Thyroid gland (tissue), 4 donors: ENCODE measurements around the gene BNIP5. TPM values are rescaled to one million over a fixed set of nuclear protein-coding genes. Genes with fewer than 3 reads are reported as not detected.

Source experiments
- DNase-seq, 2 donors: peaks; one replicate each; pipeline ENCODE4 v3.0.0-alpha.2; 2019
- H3K27ac ChIP-seq, 3 donors: fragments of 200-600 bp; sonication (generic); 1 replicate in 2 of 3; 2 replicates in 1 of 3; pipeline ENCODE4 v1.5.1; 2016 to 2019; ENCODE audit warnings: mild to moderate bottlenecking in 1 of 3, moderate library complexity in 1 of 3
- H3K27me3 ChIP-seq: fragments of 200-600 bp; sonication (generic); one replicate; pipeline ENCODE4 v1.5.1; 2019
- H3K36me3 ChIP-seq, 2 donors: fragments of 200-600 bp; sonication (generic); one replicate each; pipeline ENCODE4 v1.5.1; 2016 to 2019
- H3K4me1 ChIP-seq, 2 donors: fragments of 200-600 bp; sonication (generic); one replicate each; pipeline ENCODE4 v1.5.1; 2017 to 2019
- H3K4me3 ChIP-seq, 3 donors: fragments of 200-600 bp; sonication (generic); replicated peaks in 1 of 3; 1 replicate in 2 of 3; 2 replicates in 1 of 3; pipeline ENCODE4 v1.5.1; 2016; ENCODE audit warnings: mild to moderate bottlenecking in 1 of 3
- H3K9me3 ChIP-seq: fragments of 200-600 bp; sonication (generic); one replicate; pipeline ENCODE4 v1.5.1; 2017
- POLR2A ChIP-seq, 2 donors: fragments of 450-650 bp; IDR thresholded peaks; one replicate each; pipeline ENCODE4 v1.6.1; 2017; ENCODE audit warnings: antibody characterized with exemption in 2 of 2, mild to moderate bottlenecking in 2 of 2, moderate library complexity in 1 of 2
- WGBS, 2 donors: methylation state at CpG; one replicate each; pipeline ENCODE4 v1.1.5; 2017; 5-methylcytosine and 5-hydroxymethylcytosine counted together
- intact Hi-C: fragments of 100-400 bp; cut with DNase I; formaldehyde crosslinking; loops from one replicate; pipeline ENCODE4 v1.15.1; 2023
- total RNA-seq, 4 donors: library from RNA; depleted of rRNA; stranded (reverse); fragments of >200 nt; gene quantifications; one replicate each; pipeline ENCODE4 v1.2.3, GENCODE V29; 2016
- TF ChIP-seq, protein P1 (sequence below), 6 experiments: fragments of 200-600 bp in 3 of 6; fragments of 450-650 bp in 3 of 6; sonication (generic) in 3 of 6; IDR thresholded peaks; one replicate each; pipeline ENCODE4 v1.5.1; 2016 to 2019; ENCODE audit warnings: antibody characterized with exemption in 6 of 6, mild to moderate bottlenecking in 2 of 6, inconsistent platforms in 1 of 6, moderate library complexity in 1 of 6

The BNIP5 gene
- total RNA-seq, 4 donors from 2014 or later = not detected

DNA sequence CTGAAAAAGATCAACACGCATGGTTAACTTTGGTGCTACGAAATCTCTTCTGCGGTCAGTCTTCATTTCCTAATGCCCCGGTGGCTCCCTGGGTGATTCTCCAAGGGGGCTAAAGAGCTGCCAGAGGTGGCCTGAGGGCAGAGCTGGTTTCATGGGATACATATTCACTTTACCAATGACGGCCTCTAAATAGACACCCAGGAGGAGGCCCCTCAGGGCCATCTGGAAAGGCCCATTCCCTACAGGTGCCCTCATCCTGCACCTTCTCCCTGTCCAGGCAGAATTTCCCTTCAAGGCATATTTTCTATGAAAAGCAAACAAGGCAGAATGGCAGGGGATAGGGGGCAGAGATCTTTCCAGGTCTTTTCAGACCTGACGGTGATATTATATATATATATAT lies 12.5 kb downstream of the BNIP5 start:
- no peak overlapping the region for H3K4me3 ChIP-seq
- H3K27ac ChIP-seq = no peak overlapping the region
- no peaks in the 10 kb centered on the region for H3K36me3 ChIP-seq
- WGBS, 2 donors = 78 to 82% methylated on average over 6 of the region's 6 CpGs
- no peaks in the 10 kb centered on the region for H3K9me3 ChIP-seq
- TF ChIP-seq, protein P1, sequence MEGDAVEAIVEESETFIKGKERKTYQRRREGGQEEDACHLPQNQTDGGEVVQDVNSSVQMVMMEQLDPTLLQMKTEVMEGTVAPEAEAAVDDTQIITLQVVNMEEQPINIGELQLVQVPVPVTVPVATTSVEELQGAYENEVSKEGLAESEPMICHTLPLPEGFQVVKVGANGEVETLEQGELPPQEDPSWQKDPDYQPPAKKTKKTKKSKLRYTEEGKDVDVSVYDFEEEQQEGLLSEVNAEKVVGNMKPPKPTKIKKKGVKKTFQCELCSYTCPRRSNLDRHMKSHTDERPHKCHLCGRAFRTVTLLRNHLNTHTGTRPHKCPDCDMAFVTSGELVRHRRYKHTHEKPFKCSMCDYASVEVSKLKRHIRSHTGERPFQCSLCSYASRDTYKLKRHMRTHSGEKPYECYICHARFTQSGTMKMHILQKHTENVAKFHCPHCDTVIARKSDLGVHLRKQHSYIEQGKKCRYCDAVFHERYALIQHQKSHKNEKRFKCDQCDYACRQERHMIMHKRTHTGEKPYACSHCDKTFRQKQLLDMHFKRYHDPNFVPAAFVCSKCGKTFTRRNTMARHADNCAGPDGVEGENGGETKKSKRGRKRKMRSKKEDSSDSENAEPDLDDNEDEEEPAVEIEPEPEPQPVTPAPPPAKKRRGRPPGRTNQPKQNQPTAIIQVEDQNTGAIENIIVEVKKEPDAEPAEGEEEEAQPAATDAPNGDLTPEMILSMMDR (IDR thresholded peaks at IDR 0.05) = no peak
- no peak for TF ChIP-seq POLR2A (IDR thresholded peaks at IDR 0.05)
- intact Hi-C loops = no loop called here
- no peaks in the 10 kb centered on the region for H3K4me1 ChIP-seq
- no peaks in the 10 kb centered on the region for H3K27me3 ChIP-seq
- no peak for DNase-seq

DNA sequence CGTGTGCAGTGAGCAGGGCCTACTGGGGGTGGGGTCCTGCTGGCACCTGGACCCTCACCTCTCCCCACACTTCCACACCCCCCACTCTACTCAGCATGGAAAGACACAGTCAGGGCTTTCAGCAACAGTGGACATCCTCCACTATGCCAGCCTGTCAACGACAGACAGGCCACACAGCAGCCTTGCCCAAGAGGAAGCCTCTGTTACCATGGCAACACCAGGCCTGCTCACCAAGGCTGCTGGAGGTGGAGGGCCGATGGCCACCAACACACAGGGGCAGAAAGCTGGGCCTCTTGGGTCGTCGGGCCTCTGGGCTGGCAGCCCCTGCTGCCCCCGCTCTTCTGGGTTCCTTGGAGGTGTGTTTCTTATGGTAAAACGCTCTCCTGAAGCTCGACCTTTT lies 13.6 kb downstream of the BNIP5 start:
- Histone ChIP-seq H3K4me3 (no peak overlapping the region), H3K36me3 (no peaks in the 10 kb centered on the region), H3K27me3 (no peaks in the 10 kb centered on the region), H3K9me3 (no peaks in the 10 kb centered on the region), H3K4me1 (no peaks in the 10 kb centered on the region), H3K27ac (no peak overlapping the region)
- no peak for TF ChIP-seq POLR2A (IDR thresholded peaks at IDR 0.05)
- TF ChIP-seq, protein P1 (IDR thresholded peaks at IDR 0.05) = no peak
- WGBS, 2 donors = 71 to 78% methylated on average over 8 of the region's 8 CpGs
- intact Hi-C loops = no loop called here
- no peak for DNase-seq

DNA sequence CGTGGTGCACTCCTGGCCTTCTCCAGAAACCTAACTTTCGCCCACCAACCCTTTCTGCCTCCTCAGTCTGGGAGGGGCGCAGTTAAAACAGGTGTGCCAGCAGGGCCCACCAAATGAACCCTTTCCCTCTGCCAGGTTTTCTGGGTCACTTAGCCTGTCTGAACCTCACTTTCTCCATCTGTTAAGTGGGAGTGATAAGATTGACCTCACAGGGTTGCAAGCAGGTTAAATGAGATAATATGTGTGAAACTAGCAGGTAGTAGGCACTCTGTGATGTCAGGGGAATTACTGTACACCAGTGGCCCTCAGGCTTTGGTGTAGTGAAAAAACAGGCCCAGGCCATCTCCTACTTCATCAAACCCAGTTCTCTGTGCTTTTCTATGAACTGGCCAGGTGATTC lies 14.1 kb downstream of the BNIP5 start:
- Histone ChIP-seq H3K4me3 (no peak overlapping the region), H3K4me1 (no peaks in the 10 kb centered on the region), H3K27me3 (no peaks in the 10 kb centered on the region), H3K27ac (no peak overlapping the region), H3K36me3 (no peaks in the 10 kb centered on the region), H3K9me3 (no peaks in the 10 kb centered on the region)
- intact Hi-C loops = no loop called here
- no peak for DNase-seq
- TF ChIP-seq POLR2A (IDR thresholded peaks at IDR 0.05) = no peak
- TF ChIP-seq, protein P1 (IDR thresholded peaks at IDR 0.05) = no peak
- WGBS, 2 donors = 95 to 97% methylated on average over 3 of the region's 3 CpGs

DNA sequence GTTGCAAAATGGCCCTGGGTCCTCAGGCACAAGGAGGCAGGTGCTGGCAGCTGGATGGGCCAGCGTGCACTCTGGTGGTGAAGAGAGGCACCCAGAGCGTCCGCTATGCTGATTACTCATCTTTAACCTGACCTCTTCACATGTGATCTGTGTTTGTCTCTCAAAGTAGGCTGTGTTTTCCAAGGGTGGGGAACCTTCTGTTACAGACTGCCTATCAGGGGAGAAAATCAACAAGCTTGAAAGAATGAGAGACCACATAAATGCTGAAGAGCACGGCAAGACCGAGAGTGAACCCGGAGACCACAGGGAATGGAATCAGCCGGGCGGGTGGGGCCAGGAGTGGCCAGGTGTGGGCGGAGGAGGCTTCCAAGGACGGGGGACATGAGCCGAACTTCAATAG lies 16.2 kb downstream of the BNIP5 start:
- intact Hi-C loops = no loop called here
- no peak for DNase-seq
- Histone ChIP-seq H3K27ac (no peak overlapping the region), H3K4me1 (no peaks in the 10 kb centered on the region), H3K4me3 (no peak overlapping the region), H3K9me3 (no peaks in the 10 kb centered on the region), H3K27me3 (no peaks in the 10 kb centered on the region), H3K36me3 (no peaks in the 10 kb centered on the region)
- TF ChIP-seq, protein P1 (IDR thresholded peaks at IDR 0.05) = no peak
- TF ChIP-seq POLR2A (IDR thresholded peaks at IDR 0.05) = no peak
- 73 to 86% methylated on average over 11 of the region's 11 CpGs for WGBS, 2 donors

DNA sequence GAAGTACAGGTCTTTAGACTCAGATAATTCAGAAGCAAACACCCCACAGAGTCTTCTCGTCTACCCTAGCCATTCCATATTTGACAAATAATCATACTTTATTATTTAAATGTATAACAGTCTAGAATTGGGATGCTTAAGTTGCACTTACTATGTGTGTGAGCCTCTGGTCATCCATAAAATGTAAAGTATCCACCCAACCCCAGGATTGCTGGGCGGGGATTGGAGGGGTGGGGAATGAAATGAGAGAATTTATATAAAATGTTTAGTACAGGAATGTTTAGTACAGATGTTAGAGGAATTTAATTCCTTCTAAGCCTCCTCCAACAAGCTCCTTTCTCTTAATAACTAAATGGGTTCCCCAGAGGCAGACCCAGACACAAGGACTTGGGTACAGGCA lies 16.9 kb downstream of the BNIP5 start:
- 91% methylated on average over 2 of the region's 2 CpGs for WGBS, 2 donors
- Histone ChIP-seq H3K36me3 (no peaks in the 10 kb centered on the region), H3K9me3 (no peaks in the 10 kb centered on the region), H3K4me3 (no peak overlapping the region), H3K27ac (no peak overlapping the region), H3K4me1 (no peaks in the 10 kb centered on the region), H3K27me3 (no peaks in the 10 kb centered on the region)
- DNase-seq = no peak
- no peak for TF ChIP-seq POLR2A (IDR thresholded peaks at IDR 0.05)
- TF ChIP-seq, protein P1 (IDR thresholded peaks at IDR 0.05) = no peak
- intact Hi-C loops = no loop called here
